CD4-positive, alpha-beta T cell treated with Interleukin-4 for 4 hours (primary cell): Measurements from ENCODE around the gene NEXN.
"Not testable (repeated sequence)": the region's sequence is repeated elsewhere in the genome, so short reads cannot be mapped to it uniquely, and the experiment has no call there.

Experiments
- DNase-seq: peaks from one replicate; pipeline ENCODE4 v3.0.0-alpha.2; 2020

The NEXN gene

GRCh38 chr1:77972080-77972479, 83.7 kb downstream of the NEXN start:
- DNase-seq = no peak

DNA sequence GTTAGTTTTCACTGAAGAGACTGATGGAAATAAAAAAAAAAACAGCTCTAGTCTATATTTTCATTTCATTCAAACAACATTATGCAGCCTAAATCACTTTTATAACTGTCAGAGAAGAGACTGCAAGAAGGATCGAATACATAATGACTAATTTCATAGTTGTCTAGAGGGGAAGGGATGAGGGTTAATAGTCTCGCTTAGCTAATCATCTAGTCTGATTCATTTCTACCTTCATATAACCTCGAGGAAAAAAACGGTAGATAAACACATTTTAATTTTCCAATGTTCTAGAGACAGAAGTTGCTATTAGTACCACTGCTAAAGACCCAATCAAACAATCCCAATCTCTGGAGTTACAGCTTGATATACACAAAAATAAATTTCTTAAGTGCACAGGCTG, 87.0 kb downstream of the NEXN start:
- peak; percentile 31 for DNase-seq

- DNase-seq = no peak
Observed at GRCh38 chr1:77975907-77976306, 87.5 kb downstream of the NEXN start.

DNA sequence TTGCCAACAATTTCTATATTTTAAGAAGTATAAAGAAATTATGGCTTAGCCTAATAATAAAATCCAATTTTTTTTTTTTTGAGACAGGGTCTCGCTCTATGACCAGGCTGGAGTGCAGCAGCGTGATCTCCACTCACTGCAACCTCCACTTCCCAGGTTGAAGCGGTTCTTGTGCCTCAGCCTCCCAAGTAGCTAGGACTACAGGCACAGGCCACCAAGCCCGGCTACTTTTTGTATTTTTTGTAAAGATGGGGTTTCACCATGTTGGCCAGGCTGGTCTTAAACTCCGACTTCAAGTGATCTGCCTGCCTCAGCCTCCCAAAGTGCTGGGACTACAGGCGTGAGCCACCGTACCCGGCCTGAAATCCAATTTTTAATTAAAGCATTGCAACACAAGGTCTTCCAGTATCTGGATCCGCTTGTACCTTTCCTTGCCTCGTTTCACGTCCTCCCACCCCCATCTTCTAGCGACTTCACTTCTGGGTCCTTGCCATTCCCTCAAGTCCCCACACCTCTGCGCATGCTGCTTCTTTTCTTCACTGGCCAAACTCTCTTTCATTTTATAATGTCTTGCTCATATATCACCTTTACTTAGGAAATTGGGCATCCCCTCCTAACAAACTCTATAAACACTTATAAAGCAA, 88.1 kb downstream of the NEXN start:
- DNase-seq = no peak

DNA sequence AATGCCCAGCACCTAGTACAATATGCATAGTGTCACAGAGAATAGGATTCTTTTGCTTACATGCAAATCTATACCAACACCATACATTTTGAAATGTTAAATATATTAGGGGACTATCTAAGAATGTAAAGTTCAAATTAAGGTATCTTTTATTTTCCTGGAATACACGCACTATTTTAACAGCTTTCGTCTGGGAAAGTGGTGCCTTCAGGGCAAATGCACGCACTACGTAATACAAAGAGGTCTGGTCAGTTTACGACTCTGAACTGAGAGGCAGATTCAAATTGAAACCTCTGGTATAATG, 89.5 kb downstream of the NEXN start:
- no peak for DNase-seq

GRCh38 chr1:77978293-77978968, 90.0 kb downstream of the NEXN start:
- DNase-seq = peak; percentile 91

DNA sequence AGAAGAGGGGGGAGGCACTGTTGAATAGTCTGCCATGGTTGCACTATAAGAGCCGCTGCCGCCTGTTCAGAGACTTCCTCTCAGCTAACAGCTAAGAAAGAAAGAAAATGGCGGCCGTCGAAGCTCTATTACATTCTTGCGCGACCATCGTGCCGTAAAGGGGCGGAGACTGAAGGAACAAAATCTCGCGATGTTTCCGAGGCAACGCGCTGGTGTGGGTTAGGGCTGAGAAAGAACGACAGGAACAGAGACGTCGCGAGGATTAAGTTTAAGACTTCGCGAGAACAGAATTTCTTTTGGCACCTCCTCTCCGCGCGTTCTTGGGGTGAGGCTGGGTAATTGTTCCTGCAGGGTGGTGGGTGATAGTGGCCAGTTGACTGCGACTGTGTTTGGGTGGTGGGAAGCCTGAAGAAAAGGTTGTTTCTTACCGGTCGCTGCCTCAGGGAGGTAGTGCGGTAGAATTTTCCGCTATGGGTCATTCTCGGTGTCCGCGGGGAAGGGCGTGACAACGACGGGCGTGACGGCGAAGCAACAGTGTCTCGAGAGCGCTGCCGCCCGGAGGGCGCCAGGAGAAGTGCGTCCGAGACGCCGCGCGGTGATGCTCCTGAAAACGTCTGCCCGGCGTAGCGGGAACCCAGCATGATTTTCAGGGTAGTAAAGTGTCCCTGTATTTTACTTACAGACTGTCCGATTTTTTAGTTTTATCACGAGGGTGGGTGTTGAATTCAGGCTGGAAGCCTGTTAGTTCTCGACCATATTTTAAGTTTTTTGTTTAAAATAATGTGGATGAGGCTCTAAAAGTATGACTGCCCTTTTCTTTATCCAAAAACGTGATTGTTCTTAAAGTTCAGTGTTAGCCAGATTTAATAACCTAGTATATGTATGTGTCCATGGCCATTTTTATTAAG, 90.8 kb downstream of the NEXN start, which contains the start of gene FUBP1:
Gene FUBP1, minus strand, starts transcription at position 104 of the 908 bp plus-strand sequence. Its CDS starts 68 bp downstream, at position 36.
- DNase-seq = peak; percentile 99

DNA sequence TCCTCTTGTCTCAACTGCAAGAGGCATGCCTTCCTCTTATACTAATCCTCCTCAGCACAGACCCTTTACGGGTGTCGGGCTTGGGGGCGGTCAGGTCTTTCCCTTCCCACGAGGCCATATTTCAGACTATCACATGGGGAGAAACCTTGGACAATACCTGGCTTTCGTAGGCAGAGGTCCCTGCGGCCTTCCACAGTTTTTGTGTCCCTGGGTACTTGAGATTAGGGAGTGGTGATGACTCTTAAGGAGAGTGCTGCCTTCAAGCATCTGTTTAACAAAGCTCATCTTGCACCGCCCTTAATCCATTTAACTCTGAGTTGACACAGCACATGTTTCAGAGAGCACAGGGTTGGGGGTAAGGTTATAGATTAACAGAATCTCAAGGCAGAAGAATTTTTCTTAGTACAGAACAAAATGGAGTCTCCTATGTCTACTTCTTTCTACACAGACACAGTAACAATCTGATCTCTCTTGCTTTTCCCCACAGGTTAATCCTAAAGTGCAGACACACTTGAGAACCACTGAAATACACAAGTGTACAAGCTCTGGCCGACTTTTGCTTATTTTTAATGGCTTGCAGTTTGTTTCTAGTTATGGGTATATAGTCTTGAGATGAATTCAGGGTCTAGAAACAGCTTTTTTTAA, 95.0 kb downstream of the NEXN start:
- DNase-seq = not testable (repeated sequence)

DNA sequence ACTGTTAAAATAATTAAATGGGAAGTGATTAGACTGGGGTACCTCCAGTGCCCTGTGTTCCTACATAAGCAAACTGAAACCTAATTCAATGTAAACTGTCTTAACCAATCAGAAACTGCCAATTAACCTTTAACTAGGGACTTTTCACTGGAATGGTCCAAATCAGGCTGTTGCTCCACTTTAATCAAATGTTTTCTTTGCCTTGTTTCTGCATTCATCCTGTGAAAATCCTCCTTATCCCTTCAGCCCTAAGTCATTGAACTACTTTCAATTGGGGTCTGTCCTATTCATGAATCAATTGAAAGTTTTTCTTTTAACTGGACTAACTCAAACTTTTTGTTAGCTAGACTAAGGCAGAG, 95.6 kb downstream of the NEXN start:
- no peak for DNase-seq

DNA sequence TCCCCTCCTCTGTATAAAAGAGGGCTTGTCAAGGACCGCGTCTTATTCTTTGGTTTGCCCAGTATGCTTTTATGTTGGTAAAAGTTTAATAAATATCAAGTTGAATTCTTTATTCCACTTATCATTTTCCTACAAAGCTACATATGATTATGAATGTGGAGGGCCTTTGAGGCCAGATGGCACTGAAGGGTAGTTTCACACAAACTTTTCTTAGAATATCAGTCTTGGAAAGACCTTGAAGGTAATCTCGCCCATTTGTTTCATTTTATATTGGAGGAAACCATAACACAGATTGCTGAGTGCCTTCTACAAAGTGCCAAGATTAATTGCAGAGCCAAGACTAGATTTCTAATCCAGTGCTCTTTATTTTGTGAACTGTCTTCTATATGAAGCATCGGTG, 96.2 kb downstream of the NEXN start:
- DNase-seq = no peak

DNA sequence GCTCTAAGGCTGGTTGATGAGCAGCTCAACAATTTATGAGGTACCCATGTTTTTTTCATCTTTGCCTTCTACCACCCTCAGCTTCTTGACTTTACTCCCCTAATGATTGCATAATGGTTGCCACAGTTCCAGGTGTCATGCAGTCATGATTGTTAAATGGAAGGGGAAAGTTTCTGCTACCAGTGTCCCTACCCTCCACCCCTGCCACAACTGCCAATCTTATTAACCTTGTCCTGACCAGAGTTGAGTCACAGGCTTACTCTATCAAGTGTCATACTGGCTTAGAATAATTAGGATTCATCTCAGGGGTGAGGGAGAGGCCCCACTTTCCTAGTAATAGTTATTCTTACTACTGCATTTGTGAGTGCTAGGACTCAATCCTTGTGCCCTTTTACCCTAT, 98.4 kb downstream of the NEXN start:
- no peak for DNase-seq

DNA sequence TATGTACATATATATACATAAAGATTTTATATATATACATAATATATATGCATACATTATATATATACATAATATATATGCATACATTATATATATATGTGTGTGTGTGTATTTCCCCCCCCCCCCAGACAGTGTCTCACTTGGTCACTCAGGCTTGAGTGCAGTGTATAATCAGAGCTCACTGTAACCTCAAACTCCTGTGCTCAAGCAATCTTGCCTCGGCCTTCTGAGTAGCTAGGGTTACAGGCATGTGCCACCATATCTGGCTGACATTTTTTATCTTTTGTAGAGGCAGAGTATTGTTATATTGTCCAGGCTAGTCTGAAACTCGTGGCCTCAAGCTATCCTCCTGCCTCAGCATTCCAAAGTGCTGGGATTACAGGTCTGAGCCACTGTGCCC, 99.5 kb downstream of the NEXN start:
- no peak for DNase-seq

- DNase-seq = no peak
Observed at GRCh38 chr1:77989744-77990143, 101.3 kb downstream of the NEXN start.

DNA sequence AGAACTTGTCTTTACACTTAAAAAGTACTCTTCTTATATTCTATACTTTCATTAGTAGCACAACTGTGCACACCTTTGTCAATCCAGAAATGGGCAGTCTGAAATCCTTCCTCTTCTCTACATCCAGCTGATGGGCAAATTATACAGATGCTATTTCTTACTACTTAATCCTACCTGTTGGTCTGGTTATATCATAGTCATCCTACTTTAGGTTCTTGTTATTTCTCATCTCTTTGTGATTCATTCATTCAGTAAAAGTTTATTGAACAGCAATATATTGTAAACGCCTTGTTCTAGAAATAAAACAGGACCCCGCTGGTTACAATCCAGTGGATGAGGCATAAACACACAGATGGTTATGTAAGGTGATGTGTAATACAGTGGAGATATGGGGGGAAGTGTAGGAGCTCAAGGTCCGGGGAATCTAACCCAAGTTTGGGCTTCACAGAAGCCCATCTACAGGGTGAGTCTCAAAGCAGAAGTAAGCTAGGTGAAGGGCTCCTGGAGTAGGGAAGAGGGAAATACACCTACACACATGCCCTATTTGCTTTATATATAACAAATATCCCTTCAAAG, 102.3 kb downstream of the NEXN start:
- DNase-seq = no peak

DNA sequence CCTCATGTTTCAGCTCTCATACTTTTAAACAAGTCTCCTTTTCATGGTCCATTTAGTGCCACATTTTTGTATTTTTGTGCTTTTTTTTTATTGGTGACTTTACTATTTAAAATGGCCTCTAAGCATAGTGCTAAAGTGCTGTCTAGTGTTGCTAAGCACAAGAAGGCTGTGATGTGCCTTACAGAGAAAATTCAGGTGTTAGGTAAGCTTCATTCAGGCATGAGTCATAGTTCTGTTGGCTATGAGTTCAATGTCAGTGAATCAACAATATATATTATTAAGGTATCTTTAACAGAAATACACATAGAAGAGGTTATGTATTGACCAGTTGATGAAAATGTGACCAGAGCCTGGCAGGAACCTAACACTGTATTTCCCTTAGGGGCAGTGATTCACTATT, 103.2 kb downstream of the NEXN start:
- no peak for DNase-seq
